GM06990 (cell line): ENCODE measurements around the gene ACVR2B.

Experiments used
- DNase-seq: peaks from one replicate; pipeline ENCODE4 v3.0.0-alpha.2; 2011; ENCODE audit not compliant: insufficient read length; ENCODE audit errors: extremely low read depth
- H3K27me3 ChIP-seq: replicated peaks from 2 replicates; pipeline ENCODE4 v1.6.0; 2011; ENCODE audit warnings: low read length; ENCODE audit not compliant: control insufficient read depth, insufficient read depth
- H3K36me3 ChIP-seq: 2 replicates; pipeline ENCODE4 v1.5.1; 2011; ENCODE audit warnings: low read length; ENCODE audit not compliant: control insufficient read depth, insufficient read depth
- H3K4me3 ChIP-seq: replicated peaks from 2 replicates; pipeline ENCODE4 v1.5.1; 2011; ENCODE audit warnings: low read depth, mild to moderate bottlenecking, control low read depth, low read length
- TF ChIP-seq, protein P1 (sequence below): IDR thresholded peaks from 2 replicates; pipeline ENCODE4 v1.5.1; 2011; ENCODE audit warnings: low read length, control low read depth, mild to moderate bottlenecking, inconsistent platforms; ENCODE audit not compliant: insufficient read depth, poor library complexity, severe bottlenecking

Gene ACVR2B

DNA sequence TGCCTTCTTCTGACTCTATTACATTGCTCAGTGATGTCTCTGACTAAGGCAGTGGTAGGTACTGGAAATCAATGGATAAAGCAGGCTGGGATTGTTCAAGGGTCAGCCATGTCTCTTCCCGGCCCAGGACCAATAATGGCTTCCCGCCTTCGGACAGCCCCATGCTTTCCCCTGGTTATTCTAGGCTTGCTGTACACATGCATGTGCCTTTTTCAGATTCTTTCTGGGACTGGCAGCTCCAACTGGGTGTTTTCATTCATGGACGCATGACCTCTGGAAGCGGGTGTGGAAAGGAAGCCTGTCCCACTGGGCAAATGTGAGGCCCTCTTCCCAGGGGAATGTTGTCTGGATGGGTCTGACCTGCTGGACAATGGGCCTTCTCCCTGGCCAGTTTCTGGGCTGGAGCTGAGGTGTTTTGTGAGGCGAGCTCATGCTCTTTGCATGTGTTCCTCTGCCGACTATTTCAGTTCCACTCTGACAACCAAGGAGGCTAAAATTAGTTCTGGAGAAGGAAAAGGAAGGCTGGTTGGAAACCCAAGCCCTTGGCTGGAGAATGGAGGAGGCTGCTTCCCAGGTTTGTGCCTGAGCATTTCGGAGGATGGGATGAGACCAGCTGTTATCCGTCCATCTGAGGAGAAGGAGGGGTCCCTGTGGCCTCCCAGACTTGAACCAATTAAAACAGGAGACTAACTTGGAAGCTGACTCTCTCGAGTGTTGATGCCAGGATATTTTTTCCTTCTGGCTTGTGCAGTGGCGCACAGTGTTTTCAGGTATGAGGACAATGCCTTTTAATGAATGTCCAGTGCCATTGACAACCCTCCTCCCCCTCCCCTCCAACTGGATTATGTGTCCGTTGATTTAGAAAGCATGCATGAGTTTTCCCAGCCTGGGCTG, 6.9 kb downstream of the ACVR2B start:
- TF ChIP-seq, protein P1, sequence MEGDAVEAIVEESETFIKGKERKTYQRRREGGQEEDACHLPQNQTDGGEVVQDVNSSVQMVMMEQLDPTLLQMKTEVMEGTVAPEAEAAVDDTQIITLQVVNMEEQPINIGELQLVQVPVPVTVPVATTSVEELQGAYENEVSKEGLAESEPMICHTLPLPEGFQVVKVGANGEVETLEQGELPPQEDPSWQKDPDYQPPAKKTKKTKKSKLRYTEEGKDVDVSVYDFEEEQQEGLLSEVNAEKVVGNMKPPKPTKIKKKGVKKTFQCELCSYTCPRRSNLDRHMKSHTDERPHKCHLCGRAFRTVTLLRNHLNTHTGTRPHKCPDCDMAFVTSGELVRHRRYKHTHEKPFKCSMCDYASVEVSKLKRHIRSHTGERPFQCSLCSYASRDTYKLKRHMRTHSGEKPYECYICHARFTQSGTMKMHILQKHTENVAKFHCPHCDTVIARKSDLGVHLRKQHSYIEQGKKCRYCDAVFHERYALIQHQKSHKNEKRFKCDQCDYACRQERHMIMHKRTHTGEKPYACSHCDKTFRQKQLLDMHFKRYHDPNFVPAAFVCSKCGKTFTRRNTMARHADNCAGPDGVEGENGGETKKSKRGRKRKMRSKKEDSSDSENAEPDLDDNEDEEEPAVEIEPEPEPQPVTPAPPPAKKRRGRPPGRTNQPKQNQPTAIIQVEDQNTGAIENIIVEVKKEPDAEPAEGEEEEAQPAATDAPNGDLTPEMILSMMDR = no peak
- no peak for DNase-seq
- Histone ChIP-seq H3K27me3 (no peaks in the 10 kb centered on the region; the same call in 1 of the 2 replicates), H3K36me3 (no peaks in the 10 kb centered on the region), H3K4me3 (no peak overlapping the region)

DNA sequence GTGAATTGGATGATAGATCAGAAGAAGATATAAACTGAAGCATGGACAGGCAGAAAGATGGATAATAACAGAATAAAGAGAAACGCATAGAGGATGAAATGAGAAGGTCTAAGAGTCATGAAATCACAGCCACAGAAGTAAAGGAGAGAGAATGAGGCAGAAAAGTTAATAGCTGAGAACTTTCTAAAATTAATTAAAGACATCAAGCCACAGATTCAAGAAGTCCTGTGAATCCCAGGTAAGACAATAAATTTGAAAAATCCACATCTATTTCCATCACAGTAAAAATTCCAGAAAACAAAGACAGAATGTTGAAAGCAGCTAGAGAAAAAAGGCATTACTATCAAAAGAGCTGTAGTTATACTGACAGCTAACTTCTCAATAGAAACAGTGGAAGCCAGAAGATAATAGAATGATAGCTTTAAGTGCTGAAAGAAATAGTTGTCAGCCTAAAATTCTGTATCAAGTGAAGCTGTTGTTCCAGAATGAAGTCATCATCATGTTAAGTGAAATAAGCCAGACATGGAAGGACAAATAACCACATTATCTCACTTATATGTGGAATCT, 12.0 kb downstream of the ACVR2B start:
- TF ChIP-seq, protein P1 = no peak
- no peaks in the 10 kb centered on the region for H3K27me3 ChIP-seq
- no peak for DNase-seq
- no peaks in the 10 kb centered on the region for H3K36me3 ChIP-seq
- H3K4me3 ChIP-seq = no peak overlapping the region

DNA sequence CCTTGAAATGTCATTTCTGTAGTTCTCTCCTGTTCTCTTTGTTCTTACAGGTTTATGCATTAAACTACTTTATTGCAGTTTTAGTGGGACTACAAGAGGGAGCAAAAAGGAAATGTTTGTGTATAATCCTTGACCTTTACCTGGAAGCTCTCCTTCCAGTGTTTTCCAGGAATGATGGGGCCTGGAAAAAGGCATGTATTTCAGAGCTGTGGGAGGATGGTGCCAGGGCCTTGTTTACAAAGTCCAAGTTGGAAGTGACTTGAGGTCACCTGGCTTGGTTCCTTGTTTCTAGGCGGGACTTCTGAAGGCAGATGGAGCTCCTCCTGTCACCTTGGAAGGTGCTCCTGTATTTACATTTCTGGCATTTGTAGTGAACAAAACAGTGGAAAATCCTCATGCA, 15.1 kb downstream of the ACVR2B start:
- no peak for DNase-seq
- H3K27me3 ChIP-seq = no peaks in the 10 kb centered on the region
- no peak overlapping the region for H3K4me3 ChIP-seq
- TF ChIP-seq, protein P1 = no peak
- no peaks in the 10 kb centered on the region for H3K36me3 ChIP-seq

DNA sequence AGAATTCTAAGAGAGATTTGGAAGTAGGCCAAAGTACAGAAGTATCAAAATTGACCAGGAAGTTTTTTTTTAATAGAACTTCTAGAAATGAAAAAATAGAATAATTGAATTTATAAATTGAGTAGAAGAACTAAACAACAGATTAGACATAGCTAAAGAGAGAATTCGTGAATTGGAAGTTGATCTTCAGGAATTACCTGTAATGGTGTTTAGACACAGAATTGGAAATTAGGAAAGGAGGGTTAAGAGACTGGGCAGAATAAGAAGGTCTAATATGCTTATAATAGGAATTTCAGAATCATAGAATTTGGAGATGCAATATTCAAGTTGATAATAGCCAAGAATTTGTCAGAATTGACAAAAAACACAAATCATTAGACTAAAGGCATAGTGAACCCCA, 16.2 kb downstream of the ACVR2B start:
- Histone ChIP-seq H3K27me3 (no peaks in the 10 kb centered on the region), H3K36me3 (no peaks in the 10 kb centered on the region), H3K4me3 (no peak overlapping the region)
- no peak for DNase-seq
- TF ChIP-seq, protein P1 = no peak

DNA sequence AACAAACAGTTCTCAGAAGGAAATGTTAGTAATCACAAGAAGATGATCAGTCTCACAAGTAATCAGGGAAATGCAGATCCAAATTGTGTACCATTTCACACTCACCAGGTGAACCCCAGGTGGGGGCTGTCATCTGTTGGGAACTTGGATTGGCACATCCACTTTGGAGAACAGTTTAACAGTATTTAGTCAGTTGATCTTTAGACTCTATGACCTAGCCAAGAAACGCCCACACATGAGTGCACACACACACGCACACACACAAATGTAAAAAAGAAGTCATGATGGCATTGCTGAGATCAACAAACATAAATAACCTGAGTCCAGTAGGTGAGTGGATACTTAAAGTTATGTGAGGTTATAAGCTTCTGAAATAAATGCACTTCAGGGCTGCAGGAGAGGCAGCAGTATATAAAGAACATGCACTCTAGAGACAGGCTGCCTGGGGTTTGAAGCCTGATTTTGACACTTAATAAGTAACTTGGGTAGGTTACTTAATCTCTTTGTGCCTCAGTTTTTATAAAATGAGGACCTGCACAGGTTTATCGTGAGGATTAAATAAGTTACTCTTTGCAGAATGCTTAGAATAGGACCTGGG, 17.7 kb downstream of the ACVR2B start:
- TF ChIP-seq, protein P1 = no peak
- Histone ChIP-seq H3K27me3 (no peaks in the 10 kb centered on the region), H3K4me3 (no peak overlapping the region), H3K36me3 (no peaks in the 10 kb centered on the region)
- DNase-seq = no peak
